ENCODE measurements around the gene ZNF697. TPM values are rescaled to one million over a fixed set of nuclear protein-coding genes. Genes with fewer than 3 reads are reported as not detected.
"Not testable (repeated sequence)": the region's sequence is repeated elsewhere in the genome, so short reads cannot be mapped to it uniquely, and the experiment has no call there.

ZNF697 gene
- total and polyA plus RNA-seq, 7 donors: 0.60 to 6.6 (median 2.4) TPM

DNA sequence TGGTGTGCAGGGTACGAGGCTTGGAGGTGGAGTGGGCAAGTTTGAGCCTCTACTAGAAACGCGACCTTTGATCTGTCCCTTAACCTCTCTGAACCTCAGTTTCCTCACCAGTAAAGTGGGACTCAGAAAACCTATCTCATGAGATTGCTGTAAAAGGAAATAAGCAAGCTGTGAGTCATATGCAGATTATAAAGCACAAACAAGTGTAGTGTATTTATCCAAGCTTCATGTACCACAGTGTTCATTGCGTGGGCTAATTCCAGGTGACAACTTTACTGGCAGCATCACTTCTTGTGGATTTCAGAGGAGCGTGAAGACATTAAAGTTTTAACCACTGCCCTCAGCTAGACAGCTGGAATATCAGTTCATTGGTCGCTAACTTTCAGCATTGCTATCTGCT lies 44.4 kb downstream of the ZNF697 start:
- 92 to 94% methylated on average over 6 of the region's 6 CpGs for WGBS, 2 donors
- no peaks in the 10 kb centered on the region for H3K9me3 ChIP-seq

DNA sequence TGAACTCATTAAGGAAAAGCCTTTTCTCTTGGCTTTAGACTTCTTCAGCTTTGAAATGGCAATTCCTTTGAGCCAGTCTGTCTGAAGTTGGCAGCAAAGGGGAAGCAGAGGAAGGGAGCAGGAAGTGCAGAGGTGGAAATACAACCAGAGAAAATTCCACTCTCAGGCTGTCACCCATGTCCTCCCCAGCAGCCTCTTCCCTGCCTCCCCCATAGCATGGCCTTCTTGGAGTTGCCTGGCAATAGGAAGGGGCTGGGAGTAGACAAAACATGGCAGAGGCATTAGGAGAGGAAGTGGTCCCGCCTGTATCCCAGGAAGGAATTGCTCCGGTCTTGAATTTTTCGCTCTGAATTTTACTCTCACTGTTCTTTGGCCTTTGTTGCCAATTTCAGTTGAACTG lies 44.8 kb downstream of the ZNF697 start:
- H3K27me3 ChIP-seq; intact Hi-C loops (cut with DNase I); DNase-seq; H3K4me3 ChIP-seq; H3K36me3 ChIP-seq; H3K27ac ChIP-seq; H3K4me1 ChIP-seq; H3K9me3 ChIP-seq: not testable (repeated sequence)
- 85 to 92% methylated on average over 3 of the region's 3 CpGs for WGBS, 2 donors

More for the DNA sequence above, 44.4 kb downstream of the ZNF697 start:
- Histone ChIP-seq H3K27ac (no peak overlapping the region), H3K36me3 (no peaks in the 10 kb centered on the region), H3K4me1 (no peaks in the 10 kb centered on the region), H3K4me3 (no peak overlapping the region), H3K27me3 (no peaks in the 10 kb centered on the region)
- intact Hi-C loops (cut with DNase I): no loop called here
- DNase-seq: no peak
- TF ChIP-seq, protein P1, sequence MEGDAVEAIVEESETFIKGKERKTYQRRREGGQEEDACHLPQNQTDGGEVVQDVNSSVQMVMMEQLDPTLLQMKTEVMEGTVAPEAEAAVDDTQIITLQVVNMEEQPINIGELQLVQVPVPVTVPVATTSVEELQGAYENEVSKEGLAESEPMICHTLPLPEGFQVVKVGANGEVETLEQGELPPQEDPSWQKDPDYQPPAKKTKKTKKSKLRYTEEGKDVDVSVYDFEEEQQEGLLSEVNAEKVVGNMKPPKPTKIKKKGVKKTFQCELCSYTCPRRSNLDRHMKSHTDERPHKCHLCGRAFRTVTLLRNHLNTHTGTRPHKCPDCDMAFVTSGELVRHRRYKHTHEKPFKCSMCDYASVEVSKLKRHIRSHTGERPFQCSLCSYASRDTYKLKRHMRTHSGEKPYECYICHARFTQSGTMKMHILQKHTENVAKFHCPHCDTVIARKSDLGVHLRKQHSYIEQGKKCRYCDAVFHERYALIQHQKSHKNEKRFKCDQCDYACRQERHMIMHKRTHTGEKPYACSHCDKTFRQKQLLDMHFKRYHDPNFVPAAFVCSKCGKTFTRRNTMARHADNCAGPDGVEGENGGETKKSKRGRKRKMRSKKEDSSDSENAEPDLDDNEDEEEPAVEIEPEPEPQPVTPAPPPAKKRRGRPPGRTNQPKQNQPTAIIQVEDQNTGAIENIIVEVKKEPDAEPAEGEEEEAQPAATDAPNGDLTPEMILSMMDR (IDR thresholded peaks at IDR 0.05): no peak
- no peak for TF ChIP-seq POLR2A (IDR thresholded peaks at IDR 0.05)
- no peak for TF ChIP-seq EP300 (IDR thresholded peaks at IDR 0.05)
- TF ChIP-seq POLR2AphosphoS5 (IDR thresholded peaks at IDR 0.05): no peak

DNA sequence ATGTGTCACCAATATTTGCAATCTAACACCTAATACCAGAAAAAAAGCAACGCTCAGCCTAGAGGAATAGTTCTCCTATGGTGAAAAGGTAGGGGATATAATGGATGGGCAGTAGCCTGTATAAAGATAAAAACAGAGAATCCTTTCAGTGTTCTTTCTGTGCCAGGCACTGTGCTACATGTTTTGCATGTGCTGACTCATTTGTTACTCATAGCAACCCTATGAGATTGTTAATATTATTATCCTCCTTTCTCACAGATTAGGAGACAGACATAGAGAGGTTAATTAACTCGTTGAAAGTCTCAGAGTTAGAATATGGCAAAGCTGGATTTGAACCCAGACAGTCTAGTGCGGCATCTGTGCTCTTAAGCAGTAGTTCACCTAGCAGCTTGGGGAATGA lies 45.3 kb downstream of the ZNF697 start:
- H3K4me3 ChIP-seq; H3K36me3 ChIP-seq; intact Hi-C loops (cut with DNase I); H3K9me3 ChIP-seq; H3K27ac ChIP-seq; H3K4me1 ChIP-seq; DNase-seq; H3K27me3 ChIP-seq: not testable (repeated sequence)
- WGBS, 2 donors: 74 to 86% methylated on average over 3 of the region's 3 CpGs

DNA sequence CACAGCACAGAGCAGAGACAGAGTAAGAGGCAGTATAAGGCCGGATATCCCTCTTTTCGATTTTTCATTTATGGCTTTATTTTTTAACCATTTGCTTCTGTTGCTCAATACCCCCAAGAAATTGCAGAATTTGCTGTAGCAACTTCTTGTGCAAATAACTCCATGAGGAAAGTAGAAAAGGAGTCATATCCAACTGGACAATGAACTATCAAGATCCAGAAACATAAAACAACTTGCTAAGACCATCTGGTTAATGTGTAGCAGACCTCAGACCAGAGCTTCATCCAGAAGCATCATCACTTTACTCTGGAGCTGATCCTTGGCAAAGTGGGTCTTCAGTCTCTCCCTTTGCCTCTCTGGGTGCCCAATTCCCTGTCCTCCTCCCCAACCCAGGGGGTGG lies 45.9 kb downstream of the ZNF697 start:
- Histone ChIP-seq H3K36me3 (no peaks in the 10 kb centered on the region), H3K27me3 (no peaks in the 10 kb centered on the region), H3K4me1 (no peaks in the 10 kb centered on the region), H3K9me3 (no peaks in the 10 kb centered on the region), H3K4me3 (no peak overlapping the region), H3K27ac (no peak overlapping the region)
- no peak for TF ChIP-seq POLR2AphosphoS5 (IDR thresholded peaks at IDR 0.05)
- TF ChIP-seq POLR2A (IDR thresholded peaks at IDR 0.05): no peak
- TF ChIP-seq EP300 (IDR thresholded peaks at IDR 0.05): no peak
- TF ChIP-seq, protein P1 (IDR thresholded peaks at IDR 0.05): no peak
- WGBS, 2 donors: 85% methylated on average over 2 of the region's 2 CpGs
- no peak for DNase-seq
- intact Hi-C loops (cut with DNase I): no loop called here

DNA sequence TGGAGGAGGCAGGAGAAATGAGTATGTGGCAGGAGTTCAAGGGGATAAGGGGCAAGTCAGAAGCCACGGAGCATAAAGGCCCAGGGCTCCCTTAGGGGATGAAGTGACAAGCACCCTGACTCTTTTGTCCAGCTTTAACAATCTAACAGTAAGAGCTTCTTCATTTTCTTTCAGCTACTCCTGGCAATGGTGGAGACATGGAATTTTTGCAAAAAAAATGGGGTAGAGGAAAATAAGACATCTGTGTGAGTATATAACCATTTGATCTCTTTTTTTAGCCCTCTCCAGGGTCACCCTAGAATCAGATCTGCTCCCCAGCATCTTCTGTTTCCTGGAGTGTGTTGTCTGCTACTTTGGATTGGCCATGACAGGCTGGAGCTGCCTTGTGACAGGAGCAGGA lies 47.1 kb downstream of the ZNF697 start:
- H3K36me3 ChIP-seq: no peaks in the 10 kb centered on the region
- DNase-seq: no peak
- no peaks in the 10 kb centered on the region for H3K4me1 ChIP-seq
- H3K27ac ChIP-seq: no peak overlapping the region
- H3K4me3 ChIP-seq: no peak overlapping the region
- no peaks in the 10 kb centered on the region for H3K9me3 ChIP-seq
- TF ChIP-seq POLR2AphosphoS5 (IDR thresholded peaks at IDR 0.05) (no peak), POLR2A (IDR thresholded peaks at IDR 0.05) (no peak), EP300 (IDR thresholded peaks at IDR 0.05) (no peak)
- TF ChIP-seq, protein P1 (IDR thresholded peaks at IDR 0.05): no peak
- intact Hi-C loops (cut with DNase I): no loop called here
- WGBS, 2 donors: 55 to 79% methylated on average over 1 of the region's 1 CpG
- H3K27me3 ChIP-seq: no peaks in the 10 kb centered on the region

DNA sequence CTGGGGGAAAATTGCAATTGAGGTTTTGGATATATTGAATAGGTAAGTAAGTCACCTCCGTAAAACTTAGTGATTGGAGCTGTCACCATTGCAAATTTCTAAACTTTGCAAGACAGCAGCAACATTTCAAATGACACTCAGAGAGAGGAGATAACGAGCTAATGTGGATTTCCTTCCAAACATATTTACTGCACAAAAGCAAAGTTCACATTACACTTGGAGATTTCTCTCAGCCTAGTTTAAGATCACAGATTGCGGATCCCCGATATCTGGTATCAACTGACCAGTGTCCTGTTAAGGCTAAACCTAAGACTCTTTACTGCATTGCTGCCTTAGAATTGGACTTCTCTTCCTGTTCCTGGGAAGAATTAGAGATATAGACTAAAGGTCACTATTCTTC lies 47.5 kb downstream of the ZNF697 start:
- TF ChIP-seq EP300 (IDR thresholded peaks at IDR 0.05) (no peak), POLR2AphosphoS5 (IDR thresholded peaks at IDR 0.05) (no peak), POLR2A (IDR thresholded peaks at IDR 0.05) (no peak)
- TF ChIP-seq, protein P1 (IDR thresholded peaks at IDR 0.05): no peak
- intact Hi-C loops (cut with DNase I): no loop called here
- Histone ChIP-seq H3K4me3 (no peak overlapping the region), H3K9me3 (no peaks in the 10 kb centered on the region), H3K4me1 (no peaks in the 10 kb centered on the region), H3K36me3 (no peaks in the 10 kb centered on the region), H3K27ac (no peak overlapping the region), H3K27me3 (no peaks in the 10 kb centered on the region)
- 92 to 94% methylated on average over 4 of the region's 4 CpGs for WGBS, 2 donors
- DNase-seq: no peak
